ENCODE results near the gene TRIM49.
"Not testable (repeated sequence)": the region's sequence is repeated elsewhere in the genome, so short reads cannot be mapped to it uniquely, and the experiment has no call there.

TRIM49 gene, protein sequence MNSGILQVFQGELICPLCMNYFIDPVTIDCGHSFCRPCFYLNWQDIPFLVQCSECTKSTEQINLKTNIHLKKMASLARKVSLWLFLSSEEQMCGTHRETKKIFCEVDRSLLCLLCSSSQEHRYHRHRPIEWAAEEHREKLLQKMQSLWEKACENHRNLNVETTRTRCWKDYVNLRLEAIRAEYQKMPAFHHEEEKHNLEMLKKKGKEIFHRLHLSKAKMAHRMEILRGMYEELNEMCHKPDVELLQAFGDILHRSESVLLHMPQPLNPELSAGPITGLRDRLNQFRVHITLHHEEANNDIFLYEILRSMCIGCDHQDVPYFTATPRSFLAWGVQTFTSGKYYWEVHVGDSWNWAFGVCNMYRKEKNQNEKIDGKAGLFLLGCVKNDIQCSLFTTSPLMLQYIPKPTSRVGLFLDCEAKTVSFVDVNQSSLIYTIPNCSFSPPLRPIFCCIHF

DNA sequence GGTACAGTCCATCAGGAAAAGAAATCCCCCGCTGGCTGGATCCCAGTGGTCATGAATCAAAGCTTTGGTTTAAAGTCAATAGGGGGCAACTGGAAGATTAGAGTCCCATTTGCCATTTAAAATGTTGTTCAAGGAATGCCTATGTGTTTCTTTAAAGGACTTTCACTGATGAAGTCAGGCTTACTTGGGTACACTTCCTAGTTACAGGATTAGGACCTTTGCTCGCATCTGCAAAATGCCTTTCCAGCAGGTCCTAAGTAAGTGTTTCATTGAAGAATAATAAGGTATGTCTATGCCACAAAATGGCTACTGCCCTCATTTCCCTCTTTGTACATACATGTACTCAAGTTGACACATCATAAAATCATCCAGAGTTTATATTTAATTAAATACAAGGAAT, at the start of gene TRIM49:
Gene TRIM49, minus strand, starts transcription at position 101 of the 400 bp plus-strand sequence. CDS start 4,106 bp downstream, outside the sequence.
- not testable (repeated sequence) for DNase-seq

DNA sequence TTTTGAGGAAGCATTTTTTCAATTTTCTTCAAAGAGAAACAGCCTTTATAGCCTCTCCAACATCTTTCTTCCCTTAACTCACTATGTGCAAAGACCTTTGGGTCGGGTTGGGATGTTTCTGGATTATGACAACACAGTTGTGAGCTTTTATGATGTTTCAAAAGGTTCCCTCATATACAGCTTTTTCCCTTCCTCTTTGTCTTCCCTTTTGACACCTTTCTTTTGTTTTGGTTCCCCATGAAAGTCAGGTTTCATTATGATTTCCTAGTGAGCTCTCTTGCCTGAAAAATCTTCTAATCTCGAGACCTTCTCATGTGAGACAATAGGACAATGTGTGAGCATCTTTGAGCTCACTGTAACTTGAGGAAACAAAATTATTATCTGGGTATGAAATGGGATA, 18.3 kb upstream of the TRIM49 start:
- not testable (repeated sequence) for DNase-seq

DNA sequence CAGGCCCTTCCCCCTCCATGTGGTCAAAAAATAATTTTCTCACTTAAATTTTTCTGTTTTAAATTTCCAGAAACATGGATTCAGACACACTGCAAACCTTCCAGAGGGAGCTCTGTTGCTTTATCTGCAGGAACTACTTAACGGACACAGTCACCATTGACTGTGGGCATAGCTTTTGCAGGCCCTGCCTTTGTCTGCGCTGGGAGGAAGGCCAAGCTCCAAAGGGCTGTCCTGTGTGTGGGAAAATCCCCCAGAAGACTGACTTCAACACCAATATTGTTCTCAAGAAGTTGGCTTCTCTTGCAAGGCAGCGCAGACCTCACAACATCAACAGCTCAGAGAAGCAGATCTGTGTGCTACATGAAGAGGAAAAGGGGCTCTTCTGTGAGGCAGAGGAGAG, 11.6 kb upstream of the TRIM49 start:
- not testable (repeated sequence) for DNase-seq

DNA sequence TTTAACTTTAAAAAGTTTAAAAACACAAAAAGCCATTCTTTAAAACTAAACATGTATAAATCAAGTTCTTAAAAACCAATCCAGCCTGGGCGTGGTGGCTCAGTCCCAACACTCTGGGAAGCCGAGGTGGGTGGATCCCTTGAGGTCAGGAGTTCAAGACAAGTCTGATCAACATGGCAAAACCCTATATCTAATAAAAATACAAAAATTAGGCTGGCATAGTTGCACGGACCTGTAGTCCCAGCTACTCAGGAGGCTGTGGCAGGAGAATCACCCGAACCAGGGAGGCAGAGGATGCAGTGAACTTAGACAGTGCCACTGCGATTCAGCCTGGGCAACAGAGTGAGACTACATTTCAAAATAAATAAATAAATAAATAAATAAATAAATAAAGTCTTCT, 5.2 kb upstream of the TRIM49 start:
- DNase-seq = not testable (repeated sequence)

DNA sequence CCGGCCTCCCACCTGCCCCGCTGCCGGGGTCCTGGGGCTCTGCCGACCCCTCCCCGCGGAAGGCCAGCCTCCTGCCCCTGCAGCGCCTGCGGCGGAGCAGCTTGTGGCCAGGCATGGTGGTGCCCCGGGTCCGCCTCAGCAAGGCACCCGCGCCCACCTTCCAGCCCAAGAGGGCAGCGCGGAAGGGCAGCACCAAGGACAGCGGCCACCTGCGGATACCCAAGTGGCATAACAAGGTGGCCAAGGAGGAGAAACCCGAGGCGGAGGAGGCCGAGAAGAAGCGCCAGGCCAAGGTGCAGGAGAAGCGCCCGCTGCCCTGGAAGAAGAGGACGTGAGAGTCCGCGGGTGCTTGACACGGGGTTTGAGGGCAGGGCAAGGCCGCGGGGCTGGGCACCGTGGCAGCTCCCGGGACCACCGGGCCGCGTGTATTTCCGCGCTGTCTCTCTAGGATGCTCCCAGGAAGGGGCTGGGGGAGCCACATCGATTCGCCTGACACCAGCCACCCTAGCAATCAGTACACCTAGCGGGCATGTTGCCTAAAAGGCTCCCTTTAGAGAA, 20.8 kb downstream of the TRIM49 start:
- DNase-seq = not testable (repeated sequence)

DNA sequence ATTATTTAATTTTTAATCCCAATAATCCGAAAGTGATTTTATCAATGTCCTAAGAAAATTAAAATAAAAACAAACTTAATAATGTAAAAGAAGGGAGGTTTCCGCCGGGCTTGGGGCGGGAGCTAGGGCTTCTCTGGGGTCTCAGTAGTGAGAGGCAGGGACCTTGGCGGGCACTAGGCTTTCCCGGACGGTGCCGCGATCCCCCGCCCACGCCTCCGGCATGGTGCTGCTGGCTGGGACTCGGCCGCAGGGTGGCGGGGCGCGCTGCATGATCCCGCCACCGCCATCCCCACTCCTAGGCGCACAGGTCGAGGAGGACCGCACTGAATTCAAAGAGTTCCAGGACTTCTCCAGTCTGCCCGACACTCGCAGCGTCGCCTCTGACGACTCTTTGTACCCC, 22.6 kb downstream of the TRIM49 start:
- DNase-seq = not testable (repeated sequence)

DNA sequence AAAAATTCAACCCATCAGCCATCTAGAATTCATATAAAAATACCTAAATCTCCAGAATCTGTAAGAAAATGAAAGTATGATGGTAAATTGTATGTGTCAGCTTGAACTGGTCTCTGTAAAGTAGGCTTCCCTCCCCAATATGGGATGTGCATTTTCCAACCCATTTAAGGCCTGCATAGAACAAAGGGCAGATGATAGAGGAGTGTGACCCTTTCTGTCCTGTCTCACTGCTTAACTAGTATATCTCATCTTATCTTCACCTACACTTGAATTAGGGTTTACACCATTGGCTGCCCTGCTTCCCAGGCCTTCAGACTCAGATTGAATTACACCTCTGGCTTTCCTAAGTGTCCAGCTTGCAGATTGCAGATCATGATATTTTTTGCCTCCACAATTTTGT, 57.6 kb downstream of the TRIM49 start:
- DNase-seq = not testable (repeated sequence)

Measured in activated T-cell treated with anti-CD3 and anti-CD28 coated beads for 4 hours (primary cell).